Measurements from ENCODE around the gene LMX1B. TPM values are rescaled to one million over a fixed set of nuclear protein-coding genes. Genes with fewer than 3 reads are reported as not detected.

LMX1B gene
- total and polyA plus RNA-seq, 8 donors = 0.20 TPM; not detected in 7

GRCh38 chr9:126641118-126641851 lies 27.6 kb downstream of the LMX1B start:
- no peaks in the 10 kb centered on the region for H3K9me3 ChIP-seq
- H3K27ac ChIP-seq = no peak overlapping the region
- H3K4me3 ChIP-seq = no peak overlapping the region
- TF ChIP-seq, protein P1, sequence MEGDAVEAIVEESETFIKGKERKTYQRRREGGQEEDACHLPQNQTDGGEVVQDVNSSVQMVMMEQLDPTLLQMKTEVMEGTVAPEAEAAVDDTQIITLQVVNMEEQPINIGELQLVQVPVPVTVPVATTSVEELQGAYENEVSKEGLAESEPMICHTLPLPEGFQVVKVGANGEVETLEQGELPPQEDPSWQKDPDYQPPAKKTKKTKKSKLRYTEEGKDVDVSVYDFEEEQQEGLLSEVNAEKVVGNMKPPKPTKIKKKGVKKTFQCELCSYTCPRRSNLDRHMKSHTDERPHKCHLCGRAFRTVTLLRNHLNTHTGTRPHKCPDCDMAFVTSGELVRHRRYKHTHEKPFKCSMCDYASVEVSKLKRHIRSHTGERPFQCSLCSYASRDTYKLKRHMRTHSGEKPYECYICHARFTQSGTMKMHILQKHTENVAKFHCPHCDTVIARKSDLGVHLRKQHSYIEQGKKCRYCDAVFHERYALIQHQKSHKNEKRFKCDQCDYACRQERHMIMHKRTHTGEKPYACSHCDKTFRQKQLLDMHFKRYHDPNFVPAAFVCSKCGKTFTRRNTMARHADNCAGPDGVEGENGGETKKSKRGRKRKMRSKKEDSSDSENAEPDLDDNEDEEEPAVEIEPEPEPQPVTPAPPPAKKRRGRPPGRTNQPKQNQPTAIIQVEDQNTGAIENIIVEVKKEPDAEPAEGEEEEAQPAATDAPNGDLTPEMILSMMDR (IDR thresholded peaks at IDR 0.05) = no peak
- TF ChIP-seq POLR2A (IDR thresholded peaks at IDR 0.05) (no peak), EP300 (IDR thresholded peaks at IDR 0.05) (no peak), POLR2AphosphoS5 (IDR thresholded peaks at IDR 0.05) (no peak)
- no peaks in the 10 kb centered on the region for H3K36me3 ChIP-seq
- H3K27me3 ChIP-seq = peaks cover 10 to 100% (median 54%) of the 10 kb centered on the region in 3 donors
- intact Hi-C loops (cut with DNase I; ENCODE audit: low total_unique reads) = no loop called here
- peaks cover 0 to 16% (median 5%) of the 10 kb centered on the region in 4 donors for H3K4me1 ChIP-seq
- WGBS, 5 donors = 81 to 95% (median 81%) methylated on average over 7 to 8 of the region's 8 CpGs
- no peak for DNase-seq

- Histone ChIP-seq H3K4me3 (no peak overlapping the region), H3K9me3 (no peaks in the 10 kb centered on the region), H3K4me1 (peaks cover 0 to 16% (median 5%) of the 10 kb centered on the region in 4 donors), H3K27me3 (peaks cover 10 to 99% (median 53%) of the 10 kb centered on the region in 3 donors), H3K36me3 (no peaks in the 10 kb centered on the region), H3K27ac (no peak overlapping the region)
- TF ChIP-seq EP300 (IDR thresholded peaks at IDR 0.05) (no peak), POLR2AphosphoS5 (IDR thresholded peaks at IDR 0.05) (no peak), POLR2A (IDR thresholded peaks at IDR 0.05) (no peak)
- TF ChIP-seq, protein P1 (IDR thresholded peaks at IDR 0.05) = no peak
- DNase-seq = no peak
- 64 to 72% (median 68%) methylated on average over 12 to 13 of the region's 13 CpGs for WGBS, 5 donors
- intact Hi-C loops (cut with DNase I; ENCODE audit: low total_unique reads) = no loop called here
Measured at GRCh38 chr9:126642010-126642744, 28.4 kb downstream of the LMX1B start.

GRCh38 chr9:126642839-126643238 lies 29.1 kb downstream of the LMX1B start:
- TF ChIP-seq, protein P1 (IDR thresholded peaks at IDR 0.05) = no peak
- TF ChIP-seq POLR2AphosphoS5 (IDR thresholded peaks at IDR 0.05) (no peak), POLR2A (IDR thresholded peaks at IDR 0.05) (no peak), EP300 (IDR thresholded peaks at IDR 0.05) (no peak)
- no peaks in the 10 kb centered on the region for H3K9me3 ChIP-seq
- WGBS, 5 donors = 28 to 45% (median 36%) methylated on average over 6 of the region's 6 CpGs
- no peak overlapping the region for H3K4me3 ChIP-seq
- H3K27me3 ChIP-seq = peaks cover 5 to 99% (median 46%) of the 10 kb centered on the region in 3 donors
- peaks cover 0 to 13% (median 5%) of the 10 kb centered on the region in 4 donors for H3K4me1 ChIP-seq
- H3K27ac ChIP-seq = no peak overlapping the region
- no peak for DNase-seq
- intact Hi-C loops (cut with DNase I; ENCODE audit: low total_unique reads) = no loop called here
- no peaks in the 10 kb centered on the region for H3K36me3 ChIP-seq

DNA sequence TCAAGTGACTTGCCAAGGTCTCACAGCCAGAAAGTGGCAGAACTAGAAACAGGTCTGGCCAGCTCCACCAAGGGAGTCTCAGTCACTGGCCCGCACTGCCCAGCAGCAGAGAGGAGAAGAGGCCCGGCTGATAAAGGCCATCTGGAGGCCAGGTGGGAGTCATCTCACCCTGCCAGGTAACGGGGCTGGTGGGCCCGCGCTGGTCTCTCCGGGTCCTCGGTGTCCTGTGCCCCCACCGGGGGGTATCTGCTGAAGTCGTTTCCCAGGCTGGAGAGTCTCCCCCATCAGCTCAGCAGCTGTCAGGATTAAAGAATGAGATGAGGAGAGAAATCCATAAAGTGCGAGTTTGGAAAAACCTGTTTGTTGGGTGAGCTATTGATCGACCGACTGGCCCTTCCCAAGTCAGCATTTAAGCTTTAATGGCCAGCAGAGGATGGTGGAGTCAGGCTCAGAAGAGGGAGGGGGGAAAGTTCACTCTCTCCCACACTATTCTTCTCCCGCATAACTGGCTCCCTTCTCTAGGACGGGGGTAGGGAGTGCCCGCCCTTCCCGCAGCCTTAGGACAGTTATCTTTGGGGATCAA lies 30.3 kb downstream of the LMX1B start:
- DNase-seq = peak in 1 of 2 donors; percentile 76
- Histone ChIP-seq H3K4me3 (no peak overlapping the region), H3K4me1 (peaks cover 0 to under 1% (median 0%) of the 10 kb centered on the region in 4 donors), H3K36me3 (no peaks in the 10 kb centered on the region), H3K27ac (no peak overlapping the region), H3K9me3 (no peaks in the 10 kb centered on the region), H3K27me3 (peaks cover 0 to 99% (median 34%) of the 10 kb centered on the region in 3 donors)
- TF ChIP-seq EP300 (IDR thresholded peaks at IDR 0.05) = no peak
- TF ChIP-seq, protein P1 (IDR thresholded peaks at IDR 0.05) = no peak
- TF ChIP-seq POLR2AphosphoS5 (IDR thresholded peaks at IDR 0.05) = no peak
- TF ChIP-seq POLR2A (IDR thresholded peaks at IDR 0.05) = no peak
- intact Hi-C loops (cut with DNase I; ENCODE audit: low total_unique reads) = no loop called here
- WGBS, 5 donors = 13 to 18% (median 14%) methylated on average over 15 to 16 of the region's 16 CpGs

Measured in stomach (tissue), 9 donors.